ENCODE results near the gene MT1F. TPM values are rescaled to one million over a fixed set of nuclear protein-coding genes. Genes with fewer than 3 reads are reported as not detected.

The MT1F gene
- total RNA-seq, 2 experiments from 2014 or later: 19.6 to 24.3 TPM

DNA sequence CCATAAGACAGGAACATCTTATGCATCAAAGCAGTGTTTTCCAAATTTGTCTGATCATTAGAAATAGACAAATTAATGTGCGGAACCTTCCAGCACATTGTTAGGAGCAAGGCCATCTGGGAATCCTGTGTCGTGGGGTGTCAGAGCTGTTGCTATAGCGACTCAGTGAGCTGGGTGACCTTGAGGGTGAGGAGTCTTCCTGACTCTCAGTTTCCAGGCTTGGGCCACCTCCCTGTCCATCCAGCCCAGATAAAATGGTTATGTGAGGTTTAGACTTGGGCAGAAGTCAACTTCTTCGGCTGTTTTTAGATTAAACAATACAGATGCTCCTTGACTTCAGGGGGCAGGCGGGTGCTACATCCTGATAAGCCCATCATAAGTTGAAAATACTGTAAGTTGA is 45.1 kb downstream of the MT1F start:
- POLR2A ChIA-PET: no interaction called here
- no peak for DNase-seq
- Mint-ChIP-seq H3K4me1 (peaks cover 15% of the 10 kb centered on the region), H3K36me3 (ENCODE audit: low read depth) (no peaks in the 10 kb centered on the region), H3K27ac (no peak overlapping the region), H3K4me3 (no peak overlapping the region), H3K27me3 (peaks cover 1% of the 10 kb centered on the region), H3K9me3 (no peaks in the 10 kb centered on the region)
- CTCF ChIA-PET: interaction anchor here (0.7 to 4.3 kb wide), 11 partner anchors 14 to 497 kb away, joined by 3 to 41 read pairs (median 10); no protein-coding TSS in a partner anchor

Other genes with a start within 250 kb of the MT1F start
- gene AMFR, start 232.4 kb upstream of the MT1F start, total RNA-seq: 10 to 100 TPM; 52.5 to 58.5 TPM
- gene NUDT21, start 206.6 kb upstream of the MT1F start, total RNA-seq: 100 to 1,000 TPM; 213 to 241 TPM
- gene OGFOD1, start 206.4 kb upstream of the MT1F start, total RNA-seq: 10 to 100 TPM; 43.8 to 44.2 TPM
- 10 to 100 TPM; 16.7 to 21.5 TPM for gene BBS2, start 137.9 kb upstream of the MT1F start, total RNA-seq
- not detected for gene MT4, start 92.9 kb upstream of the MT1F start, total RNA-seq
- 1 to 10 TPM; 3.0 to 3.8 TPM for gene MT3, start 68.4 kb upstream of the MT1F start, total RNA-seq
- gene MT2A, start 49.4 kb upstream of the MT1F start, total RNA-seq: 100 to 1,000 TPM; 146 to 268 TPM
- gene MT1E, start 32.2 kb upstream of the MT1F start, total RNA-seq: 100 to 1,000 TPM; 100 to 154 TPM
- not detected for gene MT1M, start 25.3 kb upstream of the MT1F start, total RNA-seq
- gene MT1A, start 19.3 kb upstream of the MT1F start, total RNA-seq: not detected
- gene MT1B, start 6.1 kb upstream of the MT1F start, total RNA-seq: not detected
- gene MT1G, start 10.1 kb downstream of the MT1F start, total RNA-seq: 10 to 100 TPM in 1 of 2 experiments, 1 to 10 TPM in 1; 8.0 to 10.2 TPM
- gene MT1H, start 11.9 kb downstream of the MT1F start, total RNA-seq: under 1 TPM; 0.62 TPM
- gene MT1X, start 24.5 kb downstream of the MT1F start, total RNA-seq: 10 to 100 TPM; 57.6 to 59.1 TPM
- 10 to 100 TPM; 85.0 to 85.9 TPM for gene NUP93, start 72.2 kb downstream of the MT1F start, total RNA-seq
- gene SLC12A3, start 207.2 kb downstream of the MT1F start, total RNA-seq: not detected

Data from activated CD4-positive, alpha-beta T cell treated with anti-CD3 and anti-CD28 coated beads, Interleukin-2, amount 10 ng/mL, durations not matched to agents 7 days and 5 days (primary cell).